IPS DF 6.9 (cell line): ENCODE results near the gene NT5DC4.

Source experiments
- DNase-seq: peaks from one replicate; pipeline ENCODE4 v3.0.0-alpha.2; 2013; ENCODE audit warnings: low read depth, low spot score
- H3K27ac ChIP-seq: one replicate; pipeline ENCODE4 v1.5.1; 2013; ENCODE audit warnings: low read length, control low read depth
- H3K27me3 ChIP-seq: 2 replicates; pipeline ENCODE4 v1.6.1; 2013; ENCODE audit warnings: mild to moderate bottlenecking, low read length; ENCODE audit not compliant: control insufficient read depth, insufficient read depth
- H3K36me3 ChIP-seq: 2 replicates; pipeline ENCODE4 v1.6.1; 2013; ENCODE audit warnings: low read length; ENCODE audit not compliant: control insufficient read depth, insufficient read depth
- H3K4me1 ChIP-seq: 2 replicates; pipeline ENCODE4 v1.6.1; 2013; ENCODE audit warnings: low read length; ENCODE audit not compliant: control insufficient read depth, insufficient read depth
- H3K4me3 ChIP-seq: 2 replicates; pipeline ENCODE4 v1.5.1; 2013; ENCODE audit warnings: mild to moderate bottlenecking, low read length
- H3K9me3 ChIP-seq: 2 replicates; pipeline ENCODE4 v1.6.1; 2013; ENCODE audit warnings: low read length, inconsistent platforms; ENCODE audit not compliant: control insufficient read depth, insufficient read depth
- WGBS: extraction: QIAGEN DNeasy Blood & Tissue Kit; methylation state at CpG from one replicate; pipeline ENCODE4 v1.1.7; 2013; ENCODE audit warnings: mixed read lengths, missing lambda C conversion rate; ENCODE audit not compliant: insufficient read length, insufficient coverage; 5-methylcytosine and 5-hydroxymethylcytosine counted together

The NT5DC4 gene

DNA sequence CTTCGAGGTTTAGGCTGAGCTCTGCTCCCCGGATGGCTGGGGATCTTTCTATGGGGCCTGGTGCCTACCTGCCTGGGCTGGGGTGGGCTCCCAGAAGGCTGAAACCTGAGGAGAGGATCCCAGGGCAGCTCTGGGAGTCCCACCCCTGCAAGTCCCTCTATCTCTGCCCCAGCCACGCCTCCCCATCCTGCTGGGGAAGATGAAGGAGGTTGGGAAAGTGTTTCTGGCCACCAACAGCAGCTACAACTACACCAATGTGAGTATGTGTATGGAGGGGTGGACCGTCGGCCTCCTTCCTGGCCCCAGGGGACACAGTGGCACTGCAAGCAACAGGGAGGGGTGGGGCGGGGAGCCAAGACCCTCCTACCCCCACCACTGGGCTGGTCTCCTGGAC, 2.7 kb downstream of the NT5DC4 start:
- H3K4me1 ChIP-seq = no peaks in the 10 kb centered on the region
- no peaks in the 10 kb centered on the region for H3K36me3 ChIP-seq
- H3K4me3 ChIP-seq = no peak overlapping the region
- H3K27ac ChIP-seq = no peak overlapping the region
- no peak for DNase-seq
- H3K9me3 ChIP-seq = no peaks in the 10 kb centered on the region
- H3K27me3 ChIP-seq = no peaks in the 10 kb centered on the region
- no CpG with 5 or more reads among the region's 6 CpGs for WGBS

DNA sequence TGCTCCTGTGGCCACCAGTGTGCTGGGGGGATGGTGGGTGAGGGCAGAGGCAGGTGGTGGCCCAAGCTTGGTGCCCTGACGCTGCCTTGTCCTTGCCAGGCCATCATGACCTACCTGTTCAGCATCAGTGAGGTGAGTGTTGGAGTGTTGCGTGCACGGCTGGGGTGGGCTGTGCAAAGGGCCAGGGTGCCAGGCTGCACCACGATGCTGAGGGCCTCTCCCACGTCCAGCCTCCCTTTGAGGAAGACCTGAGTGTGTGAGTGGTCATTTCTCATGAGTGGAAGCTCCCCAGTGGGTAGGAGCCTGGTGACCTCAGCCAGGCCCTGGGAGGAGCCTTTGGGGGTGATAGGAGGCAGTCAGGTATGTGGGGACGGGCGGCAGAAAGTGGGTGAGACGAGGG, 3.2 kb downstream of the NT5DC4 start:
- Histone ChIP-seq H3K4me3 (no peak overlapping the region), H3K4me1 (no peaks in the 10 kb centered on the region), H3K9me3 (no peaks in the 10 kb centered on the region), H3K27me3 (no peaks in the 10 kb centered on the region), H3K27ac (no peak overlapping the region), H3K36me3 (no peaks in the 10 kb centered on the region)
- no peak for DNase-seq
- no CpG with 5 or more reads among the region's 8 CpGs for WGBS

DNA sequence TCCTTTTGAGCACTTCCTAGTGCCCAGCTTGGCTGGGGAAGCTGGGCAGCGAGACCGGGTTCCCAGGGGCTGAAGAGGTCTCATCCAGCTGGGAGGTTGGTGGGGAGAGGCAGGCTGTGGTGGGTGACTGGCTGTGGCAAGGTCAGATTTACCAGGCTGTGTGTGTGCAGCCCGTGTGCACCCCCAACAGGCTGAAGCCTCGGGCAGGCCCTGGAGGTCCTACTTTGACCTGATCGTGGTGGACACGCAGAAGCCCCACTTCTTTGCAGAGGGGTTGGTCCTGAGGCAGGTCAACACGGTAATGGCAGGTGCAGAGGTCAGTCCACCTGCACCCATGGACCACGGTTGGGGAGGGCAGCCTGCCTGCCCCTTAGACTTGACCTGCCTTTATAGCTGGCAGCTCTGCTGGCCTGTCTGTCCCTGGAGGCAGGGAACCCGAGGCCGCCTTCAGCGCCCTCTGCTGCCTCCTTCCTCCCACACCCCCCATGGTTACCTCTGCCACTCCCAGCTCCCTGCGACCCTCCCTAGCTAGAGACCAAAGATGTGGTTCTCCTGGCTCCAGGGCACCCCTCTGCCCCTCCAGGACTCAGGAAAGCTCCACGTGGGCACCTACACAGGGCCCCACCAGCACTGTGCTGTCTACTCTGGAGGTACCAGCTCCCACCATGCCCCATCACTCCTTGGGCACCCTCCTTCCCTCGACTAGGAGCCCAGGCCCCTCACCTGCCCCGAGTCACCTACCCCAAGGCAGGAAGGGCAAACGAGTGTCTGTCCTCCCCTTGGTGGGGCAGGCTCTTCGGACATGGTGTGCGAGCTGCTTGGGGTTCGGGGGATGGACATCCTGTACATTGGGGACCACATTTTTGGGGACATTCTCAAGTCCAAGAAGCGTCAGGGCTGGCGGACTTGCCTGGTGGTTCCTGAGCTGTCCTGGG, 4.0 kb downstream of the NT5DC4 start:
- H3K36me3 ChIP-seq = no peaks in the 10 kb centered on the region
- no peaks in the 10 kb centered on the region for H3K4me1 ChIP-seq
- no peak overlapping the region for H3K27ac ChIP-seq
- H3K27me3 ChIP-seq = no peaks in the 10 kb centered on the region
- no peak for DNase-seq
- no peaks in the 10 kb centered on the region for H3K9me3 ChIP-seq
- no peak overlapping the region for H3K4me3 ChIP-seq
- WGBS = no CpG with 5 or more reads among the region's 21 CpGs

DNA sequence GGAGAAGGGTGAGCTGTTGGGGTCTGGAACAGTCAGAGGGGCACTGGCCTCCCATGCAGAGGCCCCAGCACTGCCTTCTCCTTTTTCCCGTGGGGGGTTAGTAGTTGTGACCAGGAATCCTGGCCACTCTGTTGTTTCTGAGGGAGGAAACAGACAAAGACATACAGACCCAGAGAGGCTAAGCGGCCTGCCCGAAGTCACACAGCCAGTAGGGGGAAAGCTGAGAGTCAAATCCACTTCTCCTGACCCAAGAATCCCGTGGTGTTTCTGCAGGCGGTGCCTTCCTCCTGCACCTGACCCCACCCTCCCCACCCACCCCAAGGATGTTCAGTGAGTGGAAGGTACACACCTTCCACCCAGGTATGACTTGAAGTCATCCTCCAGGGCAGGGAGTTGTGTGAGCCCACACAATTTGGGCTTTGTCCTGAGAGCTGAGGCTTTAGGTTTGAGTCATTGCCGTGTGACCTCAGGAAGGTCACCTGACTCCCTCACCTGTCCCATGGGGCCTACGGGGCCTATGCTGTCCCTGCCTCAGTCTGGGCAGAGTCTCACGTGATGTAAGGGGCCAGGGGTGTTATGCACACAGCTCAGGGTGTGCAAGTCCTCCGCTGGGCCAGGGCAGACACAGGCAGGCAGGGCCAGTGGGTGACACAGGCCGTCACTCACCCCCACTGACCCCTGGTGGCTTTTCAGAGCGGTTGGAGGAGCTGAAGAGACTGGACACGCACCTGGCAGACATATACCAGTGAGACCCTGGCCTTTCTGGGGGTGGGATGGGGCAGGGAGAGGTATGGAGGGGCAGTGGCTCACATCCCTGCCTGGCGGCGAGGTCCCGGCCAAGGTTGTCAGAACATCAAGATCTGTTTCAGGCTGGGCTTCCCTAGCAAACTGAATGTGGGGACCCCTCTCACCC, 5.0 kb downstream of the NT5DC4 start:
- no peak for DNase-seq
- H3K36me3 ChIP-seq = no peaks in the 10 kb centered on the region
- no peak overlapping the region for H3K27ac ChIP-seq
- H3K4me3 ChIP-seq = no peak overlapping the region
- no CpG with 5 or more reads among the region's 15 CpGs for WGBS
- H3K27me3 ChIP-seq = no peaks in the 10 kb centered on the region
- no peaks in the 10 kb centered on the region for H3K4me1 ChIP-seq
- H3K9me3 ChIP-seq = no peaks in the 10 kb centered on the region

DNA sequence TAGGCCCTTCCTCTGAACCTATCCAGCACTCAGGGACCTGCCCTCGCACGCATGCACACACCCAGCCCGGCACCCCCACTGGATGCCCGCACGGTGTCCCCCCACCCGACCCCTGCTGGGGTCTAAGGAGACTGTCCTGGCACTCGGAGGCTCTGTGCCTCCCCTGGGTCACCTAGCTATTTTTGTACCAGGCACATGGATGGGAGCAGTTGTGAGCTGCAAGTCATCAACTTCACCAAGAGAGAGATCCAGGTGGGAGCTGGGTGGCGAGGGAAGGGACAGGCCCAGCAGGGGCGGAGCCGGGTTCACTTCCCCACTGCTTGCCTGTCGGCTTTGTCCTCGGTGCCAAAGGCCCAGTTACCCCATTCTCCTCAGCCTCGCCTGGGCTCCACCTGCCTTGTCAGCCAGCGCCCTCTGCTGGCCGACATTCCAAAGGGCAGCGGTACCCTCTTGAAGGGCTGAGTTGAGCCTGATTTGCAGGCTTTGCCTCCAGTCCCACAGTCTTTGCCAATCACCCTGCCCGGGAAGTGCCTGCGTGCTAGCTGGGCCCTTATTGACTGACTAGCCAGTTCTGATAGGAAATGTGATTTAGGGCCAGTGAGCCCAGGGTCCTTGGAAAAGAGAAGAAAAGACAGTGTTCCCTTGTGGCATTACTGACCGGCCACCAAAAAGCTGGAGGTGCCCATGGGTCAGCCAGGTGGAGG, 5.8 kb downstream of the NT5DC4 start:
- no peaks in the 10 kb centered on the region for H3K4me1 ChIP-seq
- H3K27ac ChIP-seq = no peak overlapping the region
- H3K36me3 ChIP-seq = no peaks in the 10 kb centered on the region
- no peak overlapping the region for H3K4me3 ChIP-seq
- DNase-seq = peak; percentile 84
- WGBS = no CpG with 5 or more reads among the region's 19 CpGs
- H3K27me3 ChIP-seq = no peaks in the 10 kb centered on the region
- H3K9me3 ChIP-seq = no peaks in the 10 kb centered on the region

DNA sequence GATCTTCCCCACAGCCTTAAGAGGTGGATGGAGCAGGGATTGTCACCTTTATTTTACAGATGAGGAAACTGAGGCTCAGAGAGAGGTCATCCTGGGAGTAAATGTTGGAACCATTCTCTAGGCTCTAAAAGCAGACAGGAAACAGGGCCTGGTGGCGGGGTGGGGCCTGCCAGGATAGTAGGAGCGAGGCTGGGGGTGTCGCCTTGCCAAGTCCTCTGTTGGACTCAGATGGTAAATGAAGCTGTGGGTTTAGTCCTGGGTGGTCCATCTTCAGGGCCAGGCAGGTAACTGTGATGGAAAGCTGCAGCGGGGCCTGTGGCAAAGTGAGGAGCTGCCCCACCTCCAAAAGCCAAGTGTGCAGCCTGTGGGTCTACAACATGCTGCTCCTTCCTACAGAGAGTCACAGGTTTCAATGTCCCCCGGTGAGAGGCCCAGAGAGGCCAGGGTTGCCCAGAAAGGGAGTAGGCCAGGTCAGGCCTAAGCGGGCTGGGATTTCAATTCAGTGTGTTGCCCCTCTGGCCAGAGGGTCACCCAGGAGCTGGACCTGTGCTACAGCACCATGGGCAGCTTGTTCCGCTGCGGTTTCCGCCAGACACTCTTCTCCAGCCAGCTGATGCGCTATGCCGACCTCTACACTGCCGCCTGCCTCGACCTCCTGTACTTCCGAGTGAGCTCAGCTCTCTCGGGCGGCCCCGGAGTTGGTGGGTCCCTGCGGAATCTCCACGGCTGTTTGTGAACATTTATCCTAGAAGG, 6.6 kb downstream of the NT5DC4 start:
- no peak for DNase-seq
- Histone ChIP-seq H3K27me3 (no peaks in the 10 kb centered on the region), H3K27ac (no peak overlapping the region), H3K36me3 (no peaks in the 10 kb centered on the region), H3K9me3 (no peaks in the 10 kb centered on the region), H3K4me1 (no peaks in the 10 kb centered on the region), H3K4me3 (no peak overlapping the region)
- WGBS = no CpG with 5 or more reads among the region's 19 CpGs

DNA sequence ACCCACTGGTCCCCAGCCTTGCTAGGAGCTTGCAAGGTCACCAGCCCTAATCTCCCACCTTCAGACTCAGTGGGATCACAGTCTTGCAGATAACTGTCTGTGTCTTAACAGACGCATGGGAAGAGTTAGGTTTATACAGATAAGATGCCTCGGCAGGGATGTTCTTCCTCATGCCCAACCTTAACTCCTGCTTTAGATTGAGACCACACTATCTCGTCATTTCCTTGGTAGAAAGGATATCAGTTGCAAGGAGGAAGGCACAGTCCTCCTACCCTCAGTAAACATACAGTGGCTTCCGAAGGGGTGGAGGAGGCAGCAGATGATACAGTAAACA, 7.2 kb downstream of the NT5DC4 start:
- Histone ChIP-seq H3K4me1 (no peaks in the 10 kb centered on the region), H3K27me3 (no peaks in the 10 kb centered on the region), H3K27ac (no peak overlapping the region), H3K36me3 (no peaks in the 10 kb centered on the region), H3K9me3 (no peaks in the 10 kb centered on the region), H3K4me3 (no peak overlapping the region)
- DNase-seq = no peak
- WGBS = no CpG with 5 or more reads among the region's 4 CpGs

DNA sequence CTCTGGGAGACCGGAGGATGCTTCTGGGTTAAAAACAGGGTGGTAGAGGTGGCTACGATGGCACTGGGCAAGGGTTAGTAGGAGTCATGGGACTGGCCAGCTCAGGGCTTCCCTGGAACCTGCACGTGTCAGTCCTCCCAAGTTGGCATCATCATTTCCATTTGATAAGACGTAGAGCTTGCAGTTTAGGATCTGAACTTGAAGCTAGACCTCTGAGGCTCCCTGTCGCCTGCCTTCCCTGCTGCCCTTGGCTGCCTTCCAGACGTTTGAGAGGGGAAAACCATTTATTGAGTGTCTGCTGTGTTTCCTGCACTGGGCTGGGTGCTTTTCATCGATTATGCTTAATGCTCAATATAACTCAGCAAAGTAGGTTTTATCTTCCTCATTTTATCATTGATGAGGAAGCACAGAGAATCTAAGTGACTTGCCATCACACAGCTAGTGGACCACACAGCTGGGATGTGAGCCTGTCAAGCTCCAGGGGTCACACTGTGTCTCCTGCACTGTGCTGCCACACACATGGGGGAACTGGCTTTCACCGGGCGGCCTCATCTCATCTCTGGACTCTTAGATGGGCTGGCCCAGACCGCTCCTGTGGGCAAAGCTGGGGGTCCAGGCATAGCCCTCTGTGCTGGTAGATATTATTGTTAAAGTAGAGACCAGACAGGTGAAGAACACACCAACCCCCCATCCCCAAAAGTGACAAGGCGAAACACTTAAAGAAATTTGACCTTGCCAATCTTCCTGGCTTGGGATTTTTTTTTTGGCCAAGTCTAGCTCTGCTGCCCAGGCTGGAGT, 7.8 kb downstream of the NT5DC4 start:
- no peak for DNase-seq
- H3K9me3 ChIP-seq = no peaks in the 10 kb centered on the region
- no peaks in the 10 kb centered on the region for H3K36me3 ChIP-seq
- no CpG with 5 or more reads among the region's 11 CpGs for WGBS
- H3K27me3 ChIP-seq = no peaks in the 10 kb centered on the region
- H3K4me1 ChIP-seq = no peaks in the 10 kb centered on the region
- no peak overlapping the region for H3K4me3 ChIP-seq
- no peak overlapping the region for H3K27ac ChIP-seq

DNA sequence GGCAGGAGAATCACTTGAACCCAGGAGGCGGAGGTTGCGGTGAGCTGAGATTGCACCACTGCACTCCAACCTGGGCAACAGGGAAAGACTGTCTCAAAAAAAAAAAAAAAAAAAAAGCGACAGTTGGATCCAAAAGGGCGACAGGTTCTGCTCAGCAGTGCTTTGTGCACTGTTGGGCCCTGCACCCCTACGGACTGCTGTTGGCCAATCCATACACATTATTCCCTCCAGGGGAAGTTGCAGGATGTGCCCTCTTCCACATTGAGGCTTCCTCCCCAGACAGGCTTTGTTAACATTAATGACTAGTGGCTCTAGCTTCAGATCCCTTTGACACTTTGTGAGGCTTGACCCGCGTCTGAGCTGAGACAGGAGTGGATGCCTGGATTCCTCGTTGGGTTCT, 9.4 kb downstream of the NT5DC4 start:
- no peak for DNase-seq
- no CpG with 5 or more reads among the region's 8 CpGs for WGBS
- Histone ChIP-seq H3K27me3 (no peaks in the 10 kb centered on the region), H3K36me3 (no peaks in the 10 kb centered on the region), H3K9me3 (no peaks in the 10 kb centered on the region), H3K4me1 (no peaks in the 10 kb centered on the region), H3K27ac (no peak overlapping the region), H3K4me3 (no peak overlapping the region)
